Activated CD8-positive, alpha-beta T cell treated with anti-CD3 and anti-CD28 coated beads for 36 hours (primary cell): ENCODE measurements around the gene TBL1X. TPM values are rescaled to one million over a fixed set of nuclear protein-coding genes. Genes with fewer than 3 reads are reported as not detected.

Experiments used
- ATAC-seq: fragments of 200-7000 bp; cut with Tn5 transposase; one replicate; pipeline ENCODE4 v1.10.0; 2021; ENCODE audit warnings: mild to moderate bottlenecking, moderate library complexity
- CTCF ChIA-PET: fragments of 350-600 bp; sonication (Branson Sonifier 250); formaldehyde crosslinking; loops from one replicate; lab custom pipeline; 2021; ENCODE audit warnings: antibody characterized with exemption; lab: Charles Lee
- POLR2A ChIA-PET: fragments of 350-600 bp; sonication (Branson Sonifier 250); formaldehyde crosslinking; loops from one replicate; lab custom pipeline; 2021; ENCODE audit warnings: antibody characterized with exemption; lab: Charles Lee
- DNase-seq: peaks from one replicate; pipeline ENCODE4 v3.0.0-alpha.2; 2020
- H3K27ac Mint-ChIP-seq: one replicate; pipeline ENCODE4 v1.8.0; 2021; ENCODE audit warnings: mild to moderate bottlenecking, mixed read lengths
- H3K27me3 Mint-ChIP-seq: one replicate; pipeline ENCODE4 v1.8.0; 2021; ENCODE audit warnings: mixed read lengths
- H3K36me3 Mint-ChIP-seq: one replicate; pipeline ENCODE4 v1.8.0; 2021; ENCODE audit warnings: low read depth, mixed read lengths
- H3K4me1 Mint-ChIP-seq: one replicate; pipeline ENCODE4 v1.8.0; 2021; ENCODE audit warnings: low read depth, mixed read lengths
- H3K4me3 Mint-ChIP-seq: one replicate; pipeline ENCODE4 v1.8.0; 2021; ENCODE audit warnings: mild to moderate bottlenecking, moderate library complexity, mixed read lengths
- H3K9me3 Mint-ChIP-seq: one replicate; pipeline ENCODE4 v1.8.0; 2021; ENCODE audit warnings: mixed read lengths
- intact Hi-C: fragments of 100-400 bp; cut with micrococcal nuclease; formaldehyde crosslinking; loops from one replicate; pipeline ENCODE4 v1.10.0; 2022
- total RNA-seq, 2 experiments: library from RNA; stranded (reverse); gene quantifications; one replicate each; pipeline ENCODE4 v1.2.3, GENCODE V29; 2021
- TF ChIP-seq, protein P1 (sequence below): fragments of 200-600 bp; IDR thresholded peaks from one replicate; pipeline ENCODE4 v1.8.0; 2022; ENCODE audit warnings: antibody characterized with exemption, mild to moderate bottlenecking

The TBL1X gene
- total RNA-seq, 2 experiments from 2014 or later: 28.9 to 32.0 TPM

DNA sequence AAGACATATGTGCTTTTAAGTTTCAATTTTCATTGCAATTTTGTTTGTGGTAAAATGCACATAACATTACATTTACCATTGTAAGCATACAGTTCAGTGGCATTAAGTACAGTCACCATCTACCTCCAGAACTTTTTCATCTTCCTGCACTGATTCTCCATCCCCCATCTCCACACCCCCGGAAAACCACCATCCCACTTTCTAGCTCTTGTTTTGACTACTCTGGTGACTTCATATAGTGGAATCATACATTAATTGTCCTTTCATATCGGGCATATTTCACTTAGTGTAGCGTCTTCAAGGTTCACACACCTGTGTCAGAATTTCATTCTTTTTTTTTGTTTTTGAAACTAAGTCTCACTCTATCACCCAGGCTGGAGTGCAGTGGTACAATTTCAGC lies 157.3 kb downstream of the TBL1X start:
- ChIA-PET POLR2A (no interaction called here), CTCF (no interaction called here)
- TF ChIP-seq, protein P1, sequence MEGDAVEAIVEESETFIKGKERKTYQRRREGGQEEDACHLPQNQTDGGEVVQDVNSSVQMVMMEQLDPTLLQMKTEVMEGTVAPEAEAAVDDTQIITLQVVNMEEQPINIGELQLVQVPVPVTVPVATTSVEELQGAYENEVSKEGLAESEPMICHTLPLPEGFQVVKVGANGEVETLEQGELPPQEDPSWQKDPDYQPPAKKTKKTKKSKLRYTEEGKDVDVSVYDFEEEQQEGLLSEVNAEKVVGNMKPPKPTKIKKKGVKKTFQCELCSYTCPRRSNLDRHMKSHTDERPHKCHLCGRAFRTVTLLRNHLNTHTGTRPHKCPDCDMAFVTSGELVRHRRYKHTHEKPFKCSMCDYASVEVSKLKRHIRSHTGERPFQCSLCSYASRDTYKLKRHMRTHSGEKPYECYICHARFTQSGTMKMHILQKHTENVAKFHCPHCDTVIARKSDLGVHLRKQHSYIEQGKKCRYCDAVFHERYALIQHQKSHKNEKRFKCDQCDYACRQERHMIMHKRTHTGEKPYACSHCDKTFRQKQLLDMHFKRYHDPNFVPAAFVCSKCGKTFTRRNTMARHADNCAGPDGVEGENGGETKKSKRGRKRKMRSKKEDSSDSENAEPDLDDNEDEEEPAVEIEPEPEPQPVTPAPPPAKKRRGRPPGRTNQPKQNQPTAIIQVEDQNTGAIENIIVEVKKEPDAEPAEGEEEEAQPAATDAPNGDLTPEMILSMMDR: no peak
- ATAC-seq: peak; percentile 34
- Mint-ChIP-seq H3K4me3 (no peak overlapping the region), H3K9me3 (no peaks in the 10 kb centered on the region), H3K27ac (peak overlapping the region; percentile 32), H3K27me3 (no peaks in the 10 kb centered on the region), H3K36me3 (peaks cover 9% of the 10 kb centered on the region), H3K4me1 (peaks cover 46% of the 10 kb centered on the region)
- intact Hi-C loops: no loop called here
- peak; percentile 27 for DNase-seq

DNA sequence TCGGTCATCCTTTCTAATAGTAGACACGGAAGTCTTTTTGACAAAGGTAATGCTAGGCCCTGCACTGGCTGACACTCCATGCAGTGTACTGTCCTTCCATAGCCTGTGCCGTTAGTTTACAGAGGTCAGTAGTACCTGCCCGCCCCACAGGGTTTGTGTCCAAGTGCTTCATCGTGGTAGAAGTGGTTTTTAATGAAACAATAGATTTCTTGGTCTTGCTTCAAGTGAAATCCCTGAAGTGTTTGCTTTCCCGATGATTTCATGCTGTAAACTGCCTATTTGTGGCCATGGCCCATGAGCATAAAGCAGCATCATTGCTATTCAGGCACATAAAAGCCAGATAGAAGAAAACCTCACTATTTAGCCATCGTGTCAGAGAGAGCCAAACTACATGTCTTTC lies 161.5 kb downstream of the TBL1X start:
- ChIA-PET CTCF (no interaction called here), POLR2A (no interaction called here)
- Mint-ChIP-seq H3K4me3 (no peak overlapping the region), H3K27ac (no peak overlapping the region), H3K9me3 (no peaks in the 10 kb centered on the region), H3K4me1 (peaks cover 49% of the 10 kb centered on the region), H3K36me3 (peaks cover 6% of the 10 kb centered on the region), H3K27me3 (no peaks in the 10 kb centered on the region)
- no peak for DNase-seq
- TF ChIP-seq, protein P1: no peak
- no peak for ATAC-seq
- intact Hi-C loops: no loop called here

DNA sequence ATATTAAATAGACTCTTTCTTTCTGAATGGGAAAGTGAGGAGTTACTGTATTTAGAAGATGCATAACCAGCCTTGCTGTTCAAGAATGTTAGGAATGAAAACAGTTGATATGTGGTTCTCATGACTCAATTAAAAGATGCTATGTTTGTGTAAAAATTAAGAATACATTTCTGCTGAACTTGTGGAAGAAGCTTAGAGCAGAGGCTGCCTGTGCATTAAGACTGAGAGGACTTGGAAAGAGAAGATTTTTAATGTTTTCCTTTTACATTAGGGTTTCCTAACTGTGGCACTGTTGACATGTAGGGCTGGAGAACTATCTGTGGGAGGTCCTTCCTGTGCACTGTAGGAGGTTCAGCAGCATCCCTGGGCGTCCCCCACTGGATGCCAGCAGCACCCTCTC lies 163.1 kb downstream of the TBL1X start:
- H3K4me1 Mint-ChIP-seq: peaks cover 40% of the 10 kb centered on the region
- H3K9me3 Mint-ChIP-seq: no peaks in the 10 kb centered on the region
- peaks cover under 1% of the 10 kb centered on the region for H3K36me3 Mint-ChIP-seq
- no peaks in the 10 kb centered on the region for H3K27me3 Mint-ChIP-seq
- CTCF ChIA-PET: no interaction called here
- POLR2A ChIA-PET: no interaction called here
- H3K27ac Mint-ChIP-seq: no peak overlapping the region
- H3K4me3 Mint-ChIP-seq: no peak overlapping the region
- ATAC-seq: no peak
- DNase-seq: no peak
- intact Hi-C loops: no loop called here
- TF ChIP-seq, protein P1: no peak

DNA sequence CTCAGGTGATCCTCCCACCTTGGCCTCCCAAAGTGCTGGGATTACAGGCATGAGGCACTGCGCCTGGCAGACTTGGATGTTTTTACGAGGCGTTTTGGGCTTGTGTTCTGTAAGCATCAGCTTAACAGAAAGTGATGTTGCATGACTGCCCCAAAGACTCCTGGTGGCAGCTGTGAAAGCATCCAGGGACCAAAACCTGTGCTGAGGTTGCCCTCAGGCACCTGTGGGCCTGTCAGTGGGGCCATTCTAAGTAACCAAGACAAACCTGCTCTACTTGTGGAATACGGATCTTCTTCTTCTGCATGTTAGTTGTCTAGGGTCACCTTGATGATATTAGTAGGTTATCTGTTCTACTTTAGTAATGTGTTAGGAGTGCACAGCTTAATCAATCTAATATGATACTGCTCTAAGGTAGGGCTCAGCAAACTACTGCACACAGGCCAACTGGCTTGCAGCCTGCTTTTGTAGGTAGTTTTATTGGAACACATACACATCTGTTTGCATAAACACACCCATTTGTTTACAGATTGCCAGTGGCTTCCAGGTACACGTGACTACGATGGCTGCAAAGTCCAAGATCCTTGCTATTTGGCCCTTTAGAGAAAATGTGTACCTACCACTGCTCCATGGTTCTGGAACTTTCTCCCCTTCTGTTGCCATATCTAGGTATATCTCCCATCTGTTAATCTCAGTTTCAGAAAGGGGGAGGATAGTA lies 164.1 kb downstream of the TBL1X start:
- Mint-ChIP-seq H3K27me3 (no peaks in the 10 kb centered on the region), H3K36me3 (no peaks in the 10 kb centered on the region), H3K27ac (no peak overlapping the region), H3K4me1 (peaks cover 36% of the 10 kb centered on the region), H3K4me3 (no peak overlapping the region), H3K9me3 (no peaks in the 10 kb centered on the region)
- TF ChIP-seq, protein P1: no peak
- no peak for ATAC-seq
- DNase-seq: no peak
- intact Hi-C loops: no loop called here
- ChIA-PET CTCF (no interaction called here), POLR2A (no interaction called here)

DNA sequence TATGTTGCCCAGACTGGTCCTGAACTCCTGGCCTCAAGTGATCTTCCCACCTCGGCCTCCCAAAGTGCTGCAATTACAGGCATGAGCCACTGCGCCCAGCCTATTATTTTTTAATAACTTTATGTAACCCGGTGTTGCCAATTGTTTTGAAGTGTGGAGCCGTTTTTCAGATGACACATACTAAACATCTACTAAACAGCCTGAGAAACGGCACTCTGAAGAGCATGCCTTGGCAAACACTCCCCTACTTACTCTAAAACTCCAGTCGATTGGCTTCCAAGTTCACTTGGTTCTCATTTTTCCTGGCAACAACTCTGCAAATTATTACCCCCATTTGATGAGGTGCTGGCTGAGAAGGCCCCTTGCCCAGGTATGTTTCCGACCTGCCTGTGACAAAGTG lies 169.7 kb downstream of the TBL1X start:
- intact Hi-C loops: no loop called here
- Mint-ChIP-seq H3K27ac (no peak overlapping the region), H3K27me3 (no peaks in the 10 kb centered on the region), H3K4me1 (peaks cover 20% of the 10 kb centered on the region), H3K4me3 (no peak overlapping the region), H3K9me3 (no peaks in the 10 kb centered on the region), H3K36me3 (peaks cover 2% of the 10 kb centered on the region)
- CTCF ChIA-PET: no interaction called here
- POLR2A ChIA-PET: no interaction called here
- TF ChIP-seq, protein P1: no peak
- ATAC-seq (no peak), DNase-seq (no peak)
